Measurements from ENCODE around the gene ABCB11. TPM values are rescaled to one million over a fixed set of nuclear protein-coding genes. Genes with fewer than 3 reads are reported as not detected.

ABCB11 gene
- polyA plus RNA-seq, 2 donors, result 0.01 to 0.04 TPM

DNA sequence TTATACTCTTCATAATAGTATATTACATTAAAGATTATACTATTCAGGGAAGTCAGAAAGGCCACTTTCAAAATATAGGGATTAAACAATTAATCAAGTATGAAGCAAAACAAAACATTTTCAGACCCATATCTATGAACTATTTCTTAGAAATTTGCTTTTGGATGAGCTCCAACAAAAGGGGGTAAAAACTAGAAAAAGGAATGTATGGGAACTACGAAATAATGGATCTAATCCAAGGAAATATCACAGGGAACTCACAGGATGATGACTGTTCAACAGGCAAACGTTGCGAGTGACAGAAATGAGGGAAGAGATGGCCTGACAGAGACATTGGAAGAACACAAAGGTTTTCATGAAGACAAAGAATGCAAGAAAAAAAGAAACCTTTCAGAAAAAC, 102.1 kb downstream of the ABCB11 start:
- no peak overlapping the region for H3K27ac ChIP-seq (ENCODE audit: low read depth in 2 of 2, low read length in 1 of 2)
- H3K4me1 ChIP-seq (ENCODE audit: control insufficient read depth in 2 of 2, insufficient read depth in 2 of 2, low read length in 1 of 2), result no peaks in the 10 kb centered on the region
- H3K36me3 ChIP-seq (ENCODE audit: control insufficient read depth in 2 of 2, insufficient read depth in 2 of 2, low read length in 1 of 2), result no peaks in the 10 kb centered on the region
- H3K9me3 ChIP-seq (ENCODE audit: control insufficient read depth in 2 of 2, insufficient read depth in 1 of 2, low read depth in 1 of 2, low read length in 1 of 2), result peaks cover 2 to 4% of the 10 kb centered on the region in 2 donors
- H3K4me3 ChIP-seq (ENCODE audit: low read depth in 1 of 2, low read length in 2 of 2), result no peak overlapping the region
- H3K27me3 ChIP-seq (ENCODE audit: control insufficient read depth in 1 of 2, insufficient read depth in 2 of 2, low read length in 2 of 2), result no peaks in the 10 kb centered on the region
- WGBS, 2 donors, result 53 to 61% methylated on average over 3 of the region's 3 CpGs

- Histone ChIP-seq H3K27ac (ENCODE audit: low read depth in 2 of 2, low read length in 1 of 2) (no peak overlapping the region), H3K4me3 (ENCODE audit: low read depth in 1 of 2, low read length in 2 of 2) (no peak overlapping the region), H3K4me1 (ENCODE audit: control insufficient read depth in 2 of 2, insufficient read depth in 2 of 2, low read length in 1 of 2) (no peaks in the 10 kb centered on the region), H3K9me3 (ENCODE audit: control insufficient read depth in 2 of 2, insufficient read depth in 1 of 2, low read depth in 1 of 2, low read length in 1 of 2) (peaks cover 2 to 4% of the 10 kb centered on the region in 2 donors), H3K27me3 (ENCODE audit: control insufficient read depth in 1 of 2, insufficient read depth in 2 of 2, low read length in 2 of 2) (no peaks in the 10 kb centered on the region), H3K36me3 (ENCODE audit: control insufficient read depth in 2 of 2, insufficient read depth in 2 of 2, low read length in 1 of 2) (no peaks in the 10 kb centered on the region)
- WGBS, 2 donors, result 76 to 91% methylated on average over 3 of the region's 3 CpGs
Measured at GRCh38 chr2:168928113-168928831, 102.9 kb downstream of the ABCB11 start.

DNA sequence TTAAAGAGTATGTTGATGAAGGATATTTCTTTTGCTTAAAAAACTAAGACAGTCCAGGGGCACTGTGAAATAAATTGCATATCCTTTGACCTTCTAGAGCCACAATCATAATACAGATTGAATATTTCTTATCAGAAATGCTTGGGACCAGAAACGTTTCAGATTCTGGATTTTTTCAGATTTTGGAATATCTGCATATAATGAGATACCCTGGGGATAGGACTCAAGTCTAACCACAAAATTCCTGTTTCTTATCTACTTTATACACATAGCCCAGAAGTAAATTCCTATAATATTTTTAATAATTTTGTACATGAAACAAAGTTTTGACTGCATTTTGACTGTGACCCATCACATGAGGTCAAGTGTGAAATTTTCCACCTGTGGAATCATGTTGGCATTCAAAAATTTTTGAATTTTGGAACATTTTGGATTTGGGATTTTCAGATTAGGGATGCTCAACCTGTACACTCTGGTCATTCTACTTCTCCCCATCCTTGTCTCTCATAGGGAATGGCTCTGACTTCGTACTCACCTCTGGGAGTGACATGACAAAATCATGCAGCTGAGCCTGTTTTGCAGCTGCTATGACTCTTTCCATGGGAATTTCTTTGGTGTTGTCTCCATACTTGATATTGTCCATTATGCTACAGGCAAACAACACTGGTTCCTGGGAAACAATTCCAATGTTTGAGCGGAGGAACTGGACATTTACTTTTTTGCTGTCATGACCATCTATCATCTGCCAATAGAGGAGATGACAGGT, 104.3 kb downstream of the ABCB11 start:
- WGBS, 2 donors, result 68 to 71% methylated on average over 3 of the region's 3 CpGs
- no peak overlapping the region for H3K27ac ChIP-seq (ENCODE audit: low read depth in 2 of 2, low read length in 1 of 2)
- no peaks in the 10 kb centered on the region for H3K36me3 ChIP-seq (ENCODE audit: control insufficient read depth in 2 of 2, insufficient read depth in 2 of 2, low read length in 1 of 2)
- no peaks in the 10 kb centered on the region for H3K27me3 ChIP-seq (ENCODE audit: control insufficient read depth in 1 of 2, insufficient read depth in 2 of 2, low read length in 2 of 2)
- H3K4me3 ChIP-seq (ENCODE audit: low read depth in 1 of 2, low read length in 2 of 2), result no peak overlapping the region
- no peaks in the 10 kb centered on the region for H3K4me1 ChIP-seq (ENCODE audit: control insufficient read depth in 2 of 2, insufficient read depth in 2 of 2, low read length in 1 of 2)
- H3K9me3 ChIP-seq (ENCODE audit: control insufficient read depth in 2 of 2, insufficient read depth in 1 of 2, low read depth in 1 of 2, low read length in 1 of 2), result peaks cover 0 to 2% of the 10 kb centered on the region in 2 donors

DNA sequence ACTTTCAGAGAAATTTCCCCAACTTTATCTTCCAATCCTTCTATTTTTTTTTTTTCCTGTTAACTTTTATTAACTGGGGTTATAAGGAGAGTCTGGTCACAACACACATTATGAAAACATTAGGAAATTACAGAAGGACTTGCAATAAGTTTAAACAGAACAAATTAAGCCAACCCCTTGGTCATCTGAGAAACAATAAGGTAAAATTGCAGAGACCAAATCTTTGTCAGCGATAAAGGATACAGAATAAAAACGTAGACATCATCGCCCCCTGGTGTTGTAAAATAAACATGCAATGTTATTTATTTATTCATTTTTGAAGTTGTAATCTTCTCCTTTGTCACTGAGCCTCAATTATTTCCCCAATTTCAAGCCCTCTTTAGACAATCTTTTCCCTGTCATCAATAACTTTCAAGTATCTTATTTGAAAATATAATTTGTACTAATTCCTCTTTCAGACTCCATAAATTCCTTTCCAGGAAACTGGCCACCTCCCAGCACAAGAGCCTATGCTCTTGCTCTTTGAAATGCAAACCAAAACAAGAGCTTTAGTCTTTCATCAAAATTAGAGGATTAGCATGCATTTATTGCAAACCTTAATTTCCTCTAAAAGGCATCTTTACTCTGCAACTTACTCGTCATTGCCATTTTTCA, 110.5 kb downstream of the ABCB11 start:
- H3K27ac ChIP-seq (ENCODE audit: low read depth in 2 of 2, low read length in 1 of 2), result no peak overlapping the region
- H3K27me3 ChIP-seq (ENCODE audit: control insufficient read depth in 1 of 2, insufficient read depth in 2 of 2, low read length in 2 of 2), result no peaks in the 10 kb centered on the region
- H3K4me1 ChIP-seq (ENCODE audit: control insufficient read depth in 2 of 2, insufficient read depth in 2 of 2, low read length in 1 of 2), result no peaks in the 10 kb centered on the region
- H3K36me3 ChIP-seq (ENCODE audit: control insufficient read depth in 2 of 2, insufficient read depth in 2 of 2, low read length in 1 of 2), result no peaks in the 10 kb centered on the region
- 18 to 27% methylated on average over 4 of the region's 4 CpGs for WGBS, 2 donors
- peaks cover 2% of the 10 kb centered on the region in 2 donors for H3K9me3 ChIP-seq (ENCODE audit: control insufficient read depth in 2 of 2, insufficient read depth in 1 of 2, low read depth in 1 of 2, low read length in 1 of 2)
- H3K4me3 ChIP-seq (ENCODE audit: low read depth in 1 of 2, low read length in 2 of 2), result no peak overlapping the region

- Histone ChIP-seq H3K36me3 (ENCODE audit: control insufficient read depth in 2 of 2, insufficient read depth in 2 of 2, low read length in 1 of 2) (no peaks in the 10 kb centered on the region), H3K27ac (ENCODE audit: low read depth in 2 of 2, low read length in 1 of 2) (no peak overlapping the region), H3K4me3 (ENCODE audit: low read depth in 1 of 2, low read length in 2 of 2) (no peak overlapping the region), H3K27me3 (ENCODE audit: control insufficient read depth in 1 of 2, insufficient read depth in 2 of 2, low read length in 2 of 2) (no peaks in the 10 kb centered on the region), H3K4me1 (ENCODE audit: control insufficient read depth in 2 of 2, insufficient read depth in 2 of 2, low read length in 1 of 2) (peaks cover 4 to 5% of the 10 kb centered on the region in 2 donors), H3K9me3 (ENCODE audit: control insufficient read depth in 2 of 2, insufficient read depth in 1 of 2, low read depth in 1 of 2, low read length in 1 of 2) (peaks cover 0 to 4% of the 10 kb centered on the region in 2 donors)
- WGBS, 2 donors, result 85 to 87% methylated on average over 4 of the region's 4 CpGs
Measured at GRCh38 chr2:168916331-168916675, 114.8 kb downstream of the ABCB11 start.

GRCh38 chr2:168915441-168916330, 115.4 kb downstream of the ABCB11 start:
- WGBS, 2 donors, result 93 to 94% methylated on average over 3 of the region's 3 CpGs
- H3K4me3 ChIP-seq (ENCODE audit: low read depth in 1 of 2, low read length in 2 of 2), result no peak overlapping the region

GRCh38 chr2:168913495-168913894, 117.6 kb downstream of the ABCB11 start:
- WGBS, 2 donors, result 75 to 91% methylated on average over 4 of the region's 4 CpGs
- Histone ChIP-seq H3K4me3 (ENCODE audit: low read depth in 1 of 2, low read length in 2 of 2) (no peak overlapping the region), H3K4me1 (ENCODE audit: control insufficient read depth in 2 of 2, insufficient read depth in 2 of 2, low read length in 1 of 2) (peaks cover 4 to 5% of the 10 kb centered on the region in 2 donors), H3K27me3 (ENCODE audit: control insufficient read depth in 1 of 2, insufficient read depth in 2 of 2, low read length in 2 of 2) (no peaks in the 10 kb centered on the region), H3K36me3 (ENCODE audit: control insufficient read depth in 2 of 2, insufficient read depth in 2 of 2, low read length in 1 of 2) (no peaks in the 10 kb centered on the region), H3K9me3 (ENCODE audit: control insufficient read depth in 2 of 2, insufficient read depth in 1 of 2, low read depth in 1 of 2, low read length in 1 of 2) (peaks cover 0 to 4% of the 10 kb centered on the region in 2 donors), H3K27ac (ENCODE audit: low read depth in 2 of 2, low read length in 1 of 2) (no peak overlapping the region)

More at GRCh38 chr2:168915441-168916330, 115.4 kb downstream of the ABCB11 start:
- H3K4me1 ChIP-seq (ENCODE audit: control insufficient read depth in 2 of 2, insufficient read depth in 2 of 2, low read length in 1 of 2), result peaks cover 4 to 5% of the 10 kb centered on the region in 2 donors
- no peaks in the 10 kb centered on the region for H3K27me3 ChIP-seq (ENCODE audit: control insufficient read depth in 1 of 2, insufficient read depth in 2 of 2, low read length in 2 of 2)
- no peaks in the 10 kb centered on the region for H3K36me3 ChIP-seq (ENCODE audit: control insufficient read depth in 2 of 2, insufficient read depth in 2 of 2, low read length in 1 of 2)
- H3K9me3 ChIP-seq (ENCODE audit: control insufficient read depth in 2 of 2, insufficient read depth in 1 of 2, low read depth in 1 of 2, low read length in 1 of 2), result peaks cover 0 to 4% of the 10 kb centered on the region in 2 donors
- no peak overlapping the region for H3K27ac ChIP-seq (ENCODE audit: low read depth in 2 of 2, low read length in 1 of 2)

GRCh38 chr2:168912901-168913369, 118.2 kb downstream of the ABCB11 start:
- H3K9me3 ChIP-seq (ENCODE audit: control insufficient read depth in 2 of 2, insufficient read depth in 1 of 2, low read depth in 1 of 2, low read length in 1 of 2), result peaks cover 0 to 4% of the 10 kb centered on the region in 2 donors
- H3K36me3 ChIP-seq (ENCODE audit: control insufficient read depth in 2 of 2, insufficient read depth in 2 of 2, low read length in 1 of 2), result no peaks in the 10 kb centered on the region
- WGBS, 2 donors, result 15 to 21% methylated on average over 21 of the region's 21 CpGs
- H3K27ac ChIP-seq (ENCODE audit: low read depth in 2 of 2, low read length in 1 of 2), result no peak overlapping the region
- H3K27me3 ChIP-seq (ENCODE audit: control insufficient read depth in 1 of 2, insufficient read depth in 2 of 2, low read length in 2 of 2), result no peaks in the 10 kb centered on the region
- peak overlapping the region; percentile 10 to 18 for H3K4me3 ChIP-seq (ENCODE audit: low read depth in 1 of 2, low read length in 2 of 2)
- peaks cover 4 to 5% of the 10 kb centered on the region in 2 donors for H3K4me1 ChIP-seq (ENCODE audit: control insufficient read depth in 2 of 2, insufficient read depth in 2 of 2, low read length in 1 of 2)

DNA sequence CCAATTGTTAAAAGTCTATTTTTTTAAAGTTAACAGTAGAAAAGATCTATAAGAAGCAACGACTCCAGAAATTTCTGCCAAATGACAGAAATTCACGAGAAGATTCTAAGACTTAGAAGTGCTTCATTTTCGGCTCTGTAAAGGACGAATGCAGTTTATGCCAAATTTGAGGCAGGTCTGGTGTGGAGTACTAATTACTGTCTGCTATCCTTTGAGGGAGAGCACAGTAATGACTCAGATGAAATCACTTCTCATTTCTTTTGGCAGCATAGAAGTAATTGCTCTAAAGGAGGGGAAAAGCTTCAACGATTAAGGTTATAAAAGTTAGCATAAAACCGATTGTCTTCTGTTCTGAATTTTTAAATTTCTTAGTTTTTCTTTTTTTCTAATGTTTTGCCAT, 118.7 kb downstream of the ABCB11 start:
- no peak overlapping the region for H3K4me3 ChIP-seq (ENCODE audit: low read depth in 1 of 2, low read length in 2 of 2)
- peaks cover 4 to 5% of the 10 kb centered on the region in 2 donors for H3K4me1 ChIP-seq (ENCODE audit: control insufficient read depth in 2 of 2, insufficient read depth in 2 of 2, low read length in 1 of 2)
- H3K9me3 ChIP-seq (ENCODE audit: control insufficient read depth in 2 of 2, insufficient read depth in 1 of 2, low read depth in 1 of 2, low read length in 1 of 2), result peaks cover 0 to 4% of the 10 kb centered on the region in 2 donors
- no peaks in the 10 kb centered on the region for H3K36me3 ChIP-seq (ENCODE audit: control insufficient read depth in 2 of 2, insufficient read depth in 2 of 2, low read length in 1 of 2)
- WGBS, 2 donors, result 42 to 52% methylated on average over 6 of the region's 6 CpGs
- no peaks in the 10 kb centered on the region for H3K27me3 ChIP-seq (ENCODE audit: control insufficient read depth in 1 of 2, insufficient read depth in 2 of 2, low read length in 2 of 2)
- H3K27ac ChIP-seq (ENCODE audit: low read depth in 2 of 2, low read length in 1 of 2), result no peak overlapping the region

Measured in esophagus (tissue), 2 donors.